ES-I3 (cell line): ENCODE measurements around the gene PAIP1.
"Not testable (repeated sequence)": the region's sequence is repeated elsewhere in the genome, so short reads cannot be mapped to it uniquely, and the experiment has no call there.

Source experiments
- H3K36me3 ChIP-seq: 2 replicates; pipeline ENCODE4 v1.6.1; 2013; ENCODE audit warnings: mild to moderate bottlenecking, low read length, control low read depth, moderate library complexity; ENCODE audit not compliant: insufficient read depth
- H3K4me1 ChIP-seq: 2 replicates; pipeline ENCODE4 v1.6.1; 2013; ENCODE audit warnings: mild to moderate bottlenecking, control low read depth, low read length; ENCODE audit not compliant: insufficient read depth
- H3K9ac ChIP-seq: 2 replicates; pipeline ENCODE4 v1.6.1; 2013; ENCODE audit warnings: low read depth, mild to moderate bottlenecking, low read length, moderate library complexity
- H3K9me3 ChIP-seq: 2 replicates; pipeline ENCODE4 v1.6.1; 2013; ENCODE audit warnings: mild to moderate bottlenecking, low read length, moderate library complexity; ENCODE audit not compliant: control insufficient read depth, insufficient read depth

Gene PAIP1

DNA sequence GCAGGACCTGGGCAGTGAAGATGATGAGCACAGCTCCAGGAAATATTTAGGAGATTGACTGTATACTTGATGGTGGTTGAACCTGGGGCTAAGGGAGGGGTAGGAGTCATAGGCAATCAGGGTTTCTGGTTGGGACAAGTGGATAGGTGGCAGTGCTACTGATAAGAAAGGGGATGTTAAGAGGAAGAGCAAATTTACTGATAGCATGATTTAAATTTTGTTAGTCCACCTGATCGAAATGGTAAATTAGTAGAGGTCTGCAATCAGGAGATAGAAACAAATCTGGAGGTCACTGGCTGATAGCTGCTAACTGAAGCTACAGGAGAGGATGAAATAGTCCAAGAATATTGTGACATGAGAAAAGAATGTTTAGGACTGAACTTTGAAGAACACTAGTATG is 36.3 kb downstream of the PAIP1 start:
- Histone ChIP-seq H3K4me1 (no peaks in the 10 kb centered on the region), H3K36me3 (no peaks in the 10 kb centered on the region), H3K9ac (no peak overlapping the region), H3K9me3 (no peaks in the 10 kb centered on the region)

DNA sequence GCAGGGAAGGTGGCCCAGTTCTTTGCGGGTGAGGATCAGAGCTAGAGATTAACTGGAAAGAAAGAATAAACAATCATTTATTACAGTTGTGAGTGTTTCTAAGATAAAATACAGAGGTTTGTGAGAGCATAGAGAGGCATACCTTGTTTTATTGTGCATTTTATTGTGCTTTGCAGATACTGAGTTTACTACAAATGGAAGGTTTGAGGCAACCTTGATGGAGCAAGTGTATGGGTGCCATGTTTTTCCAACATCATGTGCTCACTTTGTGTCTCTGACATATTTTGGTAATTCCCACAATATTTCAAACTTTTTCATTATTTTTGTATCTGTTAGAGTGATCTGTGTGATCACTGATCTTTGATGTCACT is 41.2 kb downstream of the PAIP1 start:
- Histone ChIP-seq H3K9me3 (no peaks in the 10 kb centered on the region), H3K4me1 (no peaks in the 10 kb centered on the region), H3K36me3 (no peaks in the 10 kb centered on the region), H3K9ac (peak overlapping the region; percentile 84)

DNA sequence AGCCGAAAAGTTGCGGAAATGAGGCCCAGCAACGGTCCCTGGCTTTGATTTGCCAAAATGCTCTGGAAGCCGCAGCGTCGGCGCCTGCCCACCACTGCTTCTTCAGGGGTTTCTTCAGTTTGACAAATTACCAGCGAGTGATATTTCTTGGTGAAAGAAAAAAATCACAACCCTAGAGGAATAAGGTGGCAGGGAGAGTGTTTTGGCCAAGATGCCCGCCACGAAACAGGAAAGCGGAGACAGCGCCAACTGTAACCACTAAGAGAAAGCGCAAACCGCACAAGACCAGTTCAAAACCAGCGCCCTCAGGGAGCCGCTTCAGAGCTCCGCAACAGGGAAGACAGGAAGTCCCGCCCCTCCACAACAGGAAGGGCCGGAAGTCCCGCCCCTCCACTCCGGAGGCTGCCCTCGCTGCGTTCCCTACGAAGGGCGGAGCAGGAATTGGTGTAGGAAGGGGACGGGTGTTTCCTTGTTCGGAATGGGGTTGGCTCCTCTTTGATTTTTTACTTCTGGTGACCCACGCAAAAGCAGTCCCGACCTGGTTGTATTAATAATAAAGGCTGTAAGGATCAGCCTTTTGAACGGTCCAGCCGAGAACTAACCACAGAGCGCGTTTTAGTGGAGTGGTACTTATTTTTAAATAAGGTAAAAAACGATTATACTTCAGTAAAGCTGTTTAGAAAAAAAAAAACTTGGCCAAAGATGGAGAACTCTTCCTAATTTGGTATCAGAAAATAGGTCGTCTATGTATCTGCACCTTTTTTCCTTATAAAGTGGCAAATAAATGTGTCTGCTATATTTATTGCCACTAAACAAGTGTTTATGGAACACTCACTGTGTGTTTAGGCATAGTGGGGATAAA is 41.8 kb downstream of the PAIP1 start, which contains the start of gene C5orf34:
Gene C5orf34, minus strand, starts transcription at position 333 of the 862 bp plus-strand sequence. CDS start 5,809 bp downstream, outside the sequence.
- Histone ChIP-seq H3K36me3 (no peaks in the 10 kb centered on the region), H3K9me3 (no peaks in the 10 kb centered on the region), H3K9ac (peak within 1 kb of the TSS; percentile 84), H3K4me1 (no peaks in the 10 kb centered on the region)

- Histone ChIP-seq H3K4me1 (no peaks in the 10 kb centered on the region), H3K36me3 (no peaks in the 10 kb centered on the region), H3K9me3 (no peaks in the 10 kb centered on the region), H3K9ac (peak overlapping the region; percentile 84)
These were observed 42.4 kb downstream of the PAIP1 start for GRCh38 chr5:43514471-43514815.

DNA sequence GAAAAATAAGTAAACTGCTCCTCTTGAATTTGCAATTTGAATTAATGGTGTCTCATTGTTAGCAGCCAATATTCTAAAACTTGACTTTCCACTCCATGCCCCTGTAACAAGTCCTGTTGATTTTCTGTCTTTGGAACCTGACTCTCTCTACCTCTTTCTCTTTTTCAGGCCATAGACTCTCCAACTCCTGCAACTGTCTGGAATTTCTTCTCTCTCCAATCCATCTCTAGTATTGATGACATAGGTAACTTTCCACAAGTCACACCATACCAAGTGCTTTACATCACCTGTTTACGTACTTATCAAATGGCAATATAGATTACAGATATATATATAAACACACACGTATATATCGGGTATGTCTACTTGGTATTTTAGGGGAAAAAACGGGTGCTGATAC is 42.9 kb downstream of the PAIP1 start:
- Histone ChIP-seq H3K9ac (peak overlapping the region; percentile 84), H3K36me3 (no peaks in the 10 kb centered on the region)

GRCh38 chr5:43511062-43511461 is 45.8 kb downstream of the PAIP1 start:
- not testable (repeated sequence) for H3K36me3 ChIP-seq, H3K9me3 ChIP-seq, H3K9ac ChIP-seq, H3K4me1 ChIP-seq

More for the DNA sequence above, 42.9 kb downstream of the PAIP1 start:
- H3K4me1 ChIP-seq = no peaks in the 10 kb centered on the region
- H3K9me3 ChIP-seq = no peaks in the 10 kb centered on the region

DNA sequence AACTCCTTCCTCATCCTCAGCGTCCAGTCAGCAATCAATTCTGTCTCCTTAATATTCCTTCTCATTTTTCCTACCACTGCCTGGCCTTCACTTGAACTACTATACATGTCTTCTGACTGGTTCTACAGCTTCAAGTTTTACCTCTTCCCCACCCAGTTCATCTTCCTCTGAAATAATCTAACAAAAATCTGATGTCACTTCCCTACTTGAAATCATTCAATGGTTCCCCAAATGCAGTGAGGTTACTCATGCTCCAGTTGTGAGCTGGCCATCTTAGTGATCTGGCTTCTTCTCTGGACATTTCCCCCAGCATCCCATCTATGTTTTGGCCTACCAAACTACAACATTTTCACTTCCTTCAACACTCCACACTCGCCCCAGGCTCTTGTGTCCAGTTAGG is 58.3 kb downstream of the PAIP1 start:
- no peaks in the 10 kb centered on the region; the same call in 1 of the 2 replicates for H3K36me3 ChIP-seq
- no peaks in the 10 kb centered on the region for H3K9me3 ChIP-seq
- H3K4me1 ChIP-seq = no peaks in the 10 kb centered on the region
- no peak overlapping the region for H3K9ac ChIP-seq

DNA sequence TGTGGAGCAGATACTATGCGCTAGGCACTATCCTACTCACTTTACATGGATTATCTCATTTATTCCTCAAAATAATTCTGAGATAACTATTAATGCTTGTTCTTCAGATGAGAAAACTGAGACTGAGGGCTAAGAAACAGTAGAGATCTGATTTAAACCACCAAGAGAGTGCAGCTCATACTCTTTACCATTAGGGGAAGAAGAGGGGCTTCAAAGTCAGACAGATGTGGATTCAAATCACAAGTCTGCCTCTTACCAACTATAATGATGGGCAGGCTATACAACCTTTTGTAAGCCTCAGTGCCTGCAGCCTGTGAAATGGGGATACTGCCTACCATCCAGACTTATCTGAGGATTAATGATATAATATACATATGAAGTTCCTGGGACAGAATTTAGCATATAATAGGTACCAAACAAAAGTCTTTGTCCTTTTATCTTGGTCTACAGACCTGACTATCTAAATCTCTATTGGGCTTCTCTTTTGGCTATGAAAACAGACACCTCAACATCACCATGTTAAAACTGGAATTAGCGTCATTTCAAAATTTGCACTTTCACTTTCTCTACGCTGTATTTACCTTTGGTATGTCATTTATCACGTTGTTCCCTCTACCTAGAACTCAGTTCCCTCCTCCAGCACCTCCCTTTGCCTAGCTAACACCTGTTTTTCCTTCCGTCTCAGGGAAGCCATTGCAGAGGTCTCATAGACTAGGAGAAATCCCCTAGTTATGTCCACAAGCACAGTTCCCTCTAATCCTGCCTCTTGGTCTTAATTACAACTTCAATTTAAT is 59.4 kb downstream of the PAIP1 start:
- no peaks in the 10 kb centered on the region for H3K36me3 ChIP-seq
- H3K4me1 ChIP-seq = no peaks in the 10 kb centered on the region
- H3K9me3 ChIP-seq = no peaks in the 10 kb centered on the region
- H3K9ac ChIP-seq = no peak overlapping the region

- Histone ChIP-seq H3K4me1 (no peaks in the 10 kb centered on the region), H3K9ac (no peak overlapping the region), H3K36me3 (no peaks in the 10 kb centered on the region; the same call in 1 of the 2 replicates), H3K9me3 (no peaks in the 10 kb centered on the region)
These were observed 65.6 kb downstream of the PAIP1 start for GRCh38 chr5:43491326-43491725.

GRCh38 chr5:43486353-43486752 is 70.5 kb downstream of the PAIP1 start:
- H3K9me3 ChIP-seq = no peaks in the 10 kb centered on the region
- peaks cover 5% of the 10 kb centered on the region; the same call in 1 of the 2 replicates for H3K4me1 ChIP-seq
- H3K36me3 ChIP-seq = no peaks in the 10 kb centered on the region; the same call in 1 of the 2 replicates
- no peak overlapping the region for H3K9ac ChIP-seq

DNA sequence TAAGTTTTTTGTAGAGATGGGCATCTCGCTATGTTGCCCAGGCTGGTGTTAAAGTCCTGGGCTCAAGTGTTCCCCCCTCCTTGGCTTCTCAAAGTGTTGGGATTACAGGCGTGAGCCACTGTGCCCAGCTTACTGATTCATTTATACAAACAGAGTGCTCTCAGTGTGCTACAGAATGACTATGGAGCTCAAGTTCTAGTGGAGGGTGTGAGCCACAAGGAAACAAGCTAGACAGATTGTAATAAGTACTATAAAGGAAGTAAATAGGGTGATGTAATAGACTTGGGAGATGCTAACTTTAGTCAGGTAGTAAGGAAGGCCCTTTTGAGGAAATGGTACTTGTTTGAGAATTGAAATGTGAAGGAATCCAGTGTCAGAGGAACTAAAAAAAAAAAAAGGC is 71.5 kb downstream of the PAIP1 start:
- H3K36me3 ChIP-seq = no peaks in the 10 kb centered on the region; the same call in 1 of the 2 replicates
- H3K9me3 ChIP-seq = no peaks in the 10 kb centered on the region
- H3K9ac ChIP-seq = no peak overlapping the region
- peaks cover 5% of the 10 kb centered on the region; the same call in 1 of the 2 replicates for H3K4me1 ChIP-seq

DNA sequence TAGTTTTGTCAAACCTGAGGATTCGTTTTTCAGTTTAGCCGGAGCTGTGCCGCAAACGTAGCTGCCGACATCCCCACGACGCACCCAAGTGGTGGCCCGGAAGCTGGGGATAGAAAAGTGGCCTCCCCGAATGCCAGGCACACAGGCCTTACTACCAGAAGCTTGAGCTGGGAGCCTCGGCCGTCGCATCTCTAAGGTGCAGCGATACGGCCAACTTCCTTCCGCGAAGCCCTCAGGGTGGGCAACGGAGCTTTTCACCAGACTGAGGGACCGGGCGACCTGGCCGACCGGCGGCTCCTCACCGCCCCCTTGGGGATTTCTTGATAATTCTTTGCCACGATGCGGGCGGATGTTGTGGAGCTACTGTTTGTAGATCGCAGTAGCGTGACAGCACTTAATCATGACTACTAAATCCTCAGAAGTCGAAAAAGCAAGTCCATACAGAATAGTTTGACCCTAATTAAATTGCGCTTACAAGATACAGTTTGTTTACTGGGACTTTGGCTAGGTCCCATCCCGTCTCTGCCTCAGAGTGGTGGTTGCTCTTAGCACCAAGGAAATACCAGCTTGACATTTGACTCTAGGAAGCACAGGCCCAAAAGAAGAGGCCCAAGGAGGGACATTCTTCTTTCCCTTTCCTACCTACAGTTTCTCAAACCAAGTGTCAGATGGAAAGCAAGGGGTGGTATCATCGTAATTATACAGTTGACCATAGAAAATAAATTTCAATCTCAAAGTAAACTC is 72.6 kb downstream of the PAIP1 start:
- H3K9ac ChIP-seq = peak overlapping the region; percentile 83
- no peaks in the 10 kb centered on the region; the same call in 1 of the 2 replicates for H3K36me3 ChIP-seq
- H3K9me3 ChIP-seq = no peaks in the 10 kb centered on the region
- peaks cover 5% of the 10 kb centered on the region; the same call in 1 of the 2 replicates for H3K4me1 ChIP-seq

DNA sequence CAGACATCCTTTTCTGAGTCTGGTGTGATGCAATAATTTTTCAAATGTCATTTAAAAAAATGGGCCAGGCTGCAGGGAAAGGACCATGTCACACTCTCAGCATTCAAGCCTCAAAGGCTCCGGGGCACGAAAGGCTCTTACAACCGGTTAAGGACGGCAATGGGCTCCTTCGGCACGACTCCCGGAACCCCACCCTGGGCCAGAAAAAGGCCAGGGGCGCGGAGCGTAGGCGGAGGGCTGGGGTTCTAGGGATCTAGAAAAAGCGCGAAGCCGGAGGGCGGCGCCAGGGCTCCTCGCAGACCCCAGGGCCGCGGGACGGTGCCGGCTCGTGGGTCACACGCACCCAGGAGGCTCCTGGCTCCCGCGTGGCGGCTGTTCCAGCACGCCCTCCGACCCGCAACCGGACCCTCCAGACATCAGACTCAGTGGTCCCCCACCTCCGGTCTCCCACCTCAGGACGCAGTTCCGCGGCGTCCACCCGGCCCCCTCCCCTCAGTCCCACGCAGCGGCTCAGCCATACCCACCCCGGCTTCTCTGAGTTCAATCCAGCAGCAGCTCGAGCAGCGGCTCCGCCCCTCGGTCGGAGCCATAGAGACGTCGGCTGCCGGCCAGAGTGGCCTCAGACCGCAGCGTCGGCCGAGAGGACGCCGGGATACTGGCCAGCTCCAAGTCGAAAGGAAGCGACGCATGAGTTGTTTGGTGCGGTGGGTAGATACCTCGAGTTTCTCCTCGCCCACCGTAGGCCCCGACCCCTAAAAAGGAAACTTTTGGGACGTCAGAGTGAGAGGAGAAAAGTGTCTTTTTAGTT is 73.4 kb downstream of the PAIP1 start, which contains the start of gene TMEM267:
Gene TMEM267, minus strand, starts transcription at position 568 of the 808 bp plus-strand sequence. CDS start 29,896 bp downstream, outside the sequence.
- peak within 1 kb of the TSS; percentile 83 for H3K9ac ChIP-seq
- H3K36me3 ChIP-seq = no peaks in the 10 kb centered on the region
- H3K9me3 ChIP-seq = no peaks in the 10 kb centered on the region
- H3K4me1 ChIP-seq = peaks cover 5% of the 10 kb centered on the region; the same call in 1 of the 2 replicates
